HK-2 (cell line): ENCODE data around the gene GSDME.

Source experiments
- DNase-seq: peaks from one replicate; pipeline ENCODE4 v3.0.0-alpha.2; 2018; ENCODE audit not compliant: unreplicated experiment

Gene GSDME

GRCh38 chr7:24653316-24654085 is 103.8 kb downstream of the GSDME start:
- no peak for DNase-seq

- no peak for DNase-seq
Observed at GRCh38 chr7:24652251-24652939, 104.9 kb downstream of the GSDME start.
